ENCODE results near the gene FZR1.

Gene FZR1

DNA sequence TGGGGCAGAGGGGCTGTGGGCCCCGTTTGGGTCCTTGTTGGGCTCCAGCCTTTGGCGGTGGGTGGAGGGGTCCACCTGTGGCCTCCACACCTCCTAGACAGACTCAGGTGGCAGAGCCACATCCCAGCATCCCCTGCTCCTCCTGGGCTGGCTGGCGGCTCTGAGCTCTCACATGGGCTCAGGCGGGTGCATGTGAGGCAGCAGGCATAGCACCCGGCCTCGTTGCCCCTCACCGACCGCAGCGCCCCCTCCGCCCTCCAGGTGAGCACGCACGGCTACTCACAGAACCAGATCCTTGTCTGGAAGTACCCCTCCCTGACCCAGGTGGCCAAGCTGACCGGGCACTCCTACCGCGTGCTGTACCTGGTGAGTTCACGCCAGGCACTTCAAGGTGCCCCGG, 26.9 kb downstream of the FZR1 start:
- DNase-seq: no peak

DNA sequence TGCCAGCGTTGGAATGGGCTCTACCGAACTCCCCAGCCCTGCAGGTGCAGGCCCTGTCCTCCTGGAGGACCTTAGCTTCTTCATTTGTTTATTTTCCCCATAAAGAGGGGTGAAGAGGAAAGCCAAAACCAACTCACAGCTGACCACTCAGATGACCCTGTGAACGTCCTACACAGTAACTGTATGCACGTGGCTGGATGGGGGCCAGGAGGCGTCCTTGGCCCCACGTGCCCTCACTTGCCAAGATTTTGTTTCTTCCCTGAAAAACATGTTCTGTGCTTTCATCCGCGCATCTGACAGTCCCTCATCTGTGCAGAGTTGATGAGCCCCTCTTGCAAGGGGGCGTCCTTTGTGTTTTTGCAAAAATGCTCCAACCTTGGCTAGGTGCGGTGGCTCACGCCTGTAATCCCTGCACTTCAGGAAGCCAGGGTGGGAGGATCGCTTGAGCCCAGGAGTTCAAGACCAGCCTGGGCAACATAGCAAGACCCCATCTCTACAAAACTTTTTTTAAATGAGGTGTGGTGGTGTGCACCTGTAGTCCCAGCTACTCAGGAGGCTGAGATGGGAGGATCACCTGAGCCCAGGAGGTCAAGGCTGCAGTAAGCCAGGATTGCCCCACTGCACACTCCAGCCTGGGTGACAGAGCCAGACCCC, 27.6 kb downstream of the FZR1 start:
- DNase-seq: no peak

- DNase-seq: no peak
Observed at GRCh38 chr19:3534375-3535234, 28.5 kb downstream of the FZR1 start.

- no peak for DNase-seq
Observed at GRCh38 chr19:3535235-3535535, 29.1 kb downstream of the FZR1 start.

DNA sequence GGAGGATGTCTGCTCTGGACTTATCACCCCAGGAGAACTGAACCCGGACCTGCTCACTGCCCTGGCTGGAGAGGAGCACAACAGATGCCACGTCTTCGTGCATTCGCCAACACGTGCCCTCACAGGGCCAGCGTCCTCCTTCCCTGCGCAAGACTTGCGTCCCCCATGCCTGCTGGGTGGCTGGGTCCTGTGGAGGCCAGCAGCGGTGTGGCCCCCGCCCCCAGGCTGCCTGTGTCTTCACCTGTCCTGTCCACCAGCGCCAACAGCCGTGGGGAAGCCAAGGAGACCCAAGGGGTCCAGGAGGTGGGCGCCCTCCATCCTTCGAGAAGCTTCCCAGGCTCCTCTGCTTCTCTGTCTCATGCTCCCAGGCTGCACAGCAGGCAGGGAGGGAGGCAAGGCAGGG, 29.5 kb downstream of the FZR1 start:
- no peak for DNase-seq

- DNase-seq: no peak
Observed at GRCh38 chr19:3535981-3536380, 29.9 kb downstream of the FZR1 start.

DNA sequence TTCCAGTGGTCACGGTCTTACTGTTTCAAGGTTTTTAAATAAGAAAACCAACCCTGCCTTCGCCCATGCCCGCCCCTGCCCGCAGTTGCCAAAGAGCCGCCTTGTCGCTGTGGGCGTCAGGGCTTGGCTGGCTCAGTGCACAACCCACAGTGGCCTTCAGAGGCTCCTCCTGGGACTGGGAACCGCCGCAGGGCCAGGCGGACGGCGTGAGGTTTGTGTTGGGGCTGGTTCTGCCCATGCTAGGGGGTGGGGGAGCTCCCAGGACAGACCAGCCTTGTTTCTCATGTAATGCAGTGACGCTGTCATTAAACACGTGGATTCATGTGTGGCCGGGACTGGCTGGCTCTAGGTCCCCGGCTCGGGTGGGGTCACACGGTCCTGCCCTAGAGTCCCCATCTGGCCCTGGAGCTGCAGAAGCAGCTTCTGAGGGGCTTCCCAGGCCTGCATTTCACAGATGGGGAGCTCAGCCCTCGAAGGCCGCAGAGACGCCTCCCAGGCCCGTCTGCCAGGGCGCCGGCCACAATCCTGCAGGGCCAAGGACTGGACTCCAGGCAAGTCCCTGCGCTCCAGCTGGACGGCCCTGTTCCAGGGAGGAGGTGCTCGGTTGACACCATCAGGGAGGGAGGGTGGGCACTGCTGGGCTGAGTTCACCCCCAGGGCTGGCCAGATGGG, 30.5 kb downstream of the FZR1 start:
- no peak for DNase-seq

DNA sequence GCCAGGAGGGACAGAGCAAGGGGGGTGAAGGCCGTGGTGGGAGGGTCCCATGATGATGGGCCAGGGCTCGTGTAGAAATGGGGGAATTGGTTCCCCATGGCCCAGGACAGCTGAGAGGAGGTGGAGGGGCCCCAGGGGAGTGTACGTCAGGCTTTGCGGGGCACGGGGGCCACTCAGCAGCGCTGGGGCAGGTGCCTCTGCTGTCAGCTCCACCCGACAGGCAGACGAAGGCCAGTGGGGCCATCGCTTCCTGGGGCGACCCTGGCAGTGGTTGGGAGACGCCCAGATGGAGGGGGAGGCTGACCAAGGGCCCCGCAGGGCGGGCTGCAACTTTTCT, 31.0 kb downstream of the FZR1 start:
- DNase-seq: no peak

GRCh38 chr19:3537438-3538240, 31.5 kb downstream of the FZR1 start:
- DNase-seq: no peak

DNA sequence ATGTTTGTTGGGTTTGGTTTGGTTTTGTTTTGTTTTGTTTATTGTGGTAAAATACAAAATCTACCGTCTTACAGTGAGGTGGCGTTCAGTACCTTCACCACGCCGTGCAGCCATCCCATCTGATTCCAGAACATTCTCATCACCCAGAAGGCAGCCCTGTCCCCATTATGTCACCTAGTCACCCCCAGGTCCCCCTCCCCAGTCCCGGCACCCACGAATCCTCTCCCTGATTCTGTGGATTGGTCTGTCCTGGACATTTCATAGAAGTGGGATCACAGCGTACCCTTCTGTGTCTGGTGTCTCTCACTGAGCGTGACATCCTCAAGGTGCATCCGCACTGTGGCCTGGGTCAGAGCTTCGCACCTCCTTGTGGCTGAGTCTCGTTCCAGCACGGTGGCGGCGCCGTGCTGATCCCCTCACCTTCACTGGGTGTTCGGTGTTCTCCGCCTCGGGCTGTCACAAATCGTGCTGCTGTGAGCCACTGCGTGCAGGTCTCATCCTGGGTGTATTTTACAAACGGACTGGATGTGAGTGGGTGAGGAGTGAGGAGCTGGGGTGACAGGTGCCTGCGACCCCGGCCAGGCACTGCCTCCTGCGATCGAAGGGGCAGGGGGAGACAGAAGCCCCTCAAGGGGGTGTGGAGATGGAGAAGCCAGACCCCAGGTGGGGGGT, 32.3 kb downstream of the FZR1 start:
- DNase-seq: no peak

DNA sequence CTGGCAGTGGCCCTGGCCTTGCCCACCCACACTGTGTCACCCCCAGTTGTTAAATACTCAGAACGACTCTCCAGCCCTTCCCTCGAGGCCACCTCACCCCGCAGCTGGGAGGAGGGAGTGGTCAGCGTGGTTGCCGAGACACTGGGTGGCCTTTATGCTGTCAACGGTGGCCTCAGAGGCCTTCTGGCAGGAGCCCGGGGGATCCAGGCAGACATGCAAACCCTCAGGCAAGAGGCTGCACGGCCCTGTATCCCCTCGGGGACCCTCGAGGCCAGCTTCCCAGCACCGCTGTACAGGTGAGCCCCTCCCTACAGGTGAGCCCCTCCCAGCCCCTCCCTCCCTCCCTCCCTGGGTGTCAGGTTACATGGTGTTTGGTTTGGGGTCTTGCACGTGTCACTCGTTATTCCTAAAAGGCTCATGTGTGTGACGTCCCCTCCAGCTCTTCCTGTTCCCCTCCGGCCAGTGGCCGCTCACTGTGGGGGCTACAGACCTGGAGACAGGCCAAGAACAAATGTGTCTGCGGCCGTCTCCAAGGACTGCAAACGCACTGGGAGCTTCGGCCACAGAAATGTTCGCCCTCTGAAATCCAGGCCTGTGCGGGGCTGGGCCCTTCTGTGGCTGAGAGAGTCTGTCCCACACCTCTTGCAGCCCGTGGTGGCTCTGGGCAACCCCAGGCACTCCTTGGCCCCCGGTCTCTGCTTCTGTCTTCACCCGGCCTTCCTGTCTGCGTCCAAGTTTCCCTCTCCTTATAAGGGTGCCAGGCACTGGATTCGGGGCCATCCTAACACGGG, 33.0 kb downstream of the FZR1 start, which contains the start of gene TEKTIP1:
Gene TEKTIP1, plus strand, starts transcription at position 210 of the 791 bp plus-strand sequence. Its CDS starts 4 bp downstream, at position 214.
- DNase-seq: no peak

- DNase-seq: no peak
Observed at GRCh38 chr19:3539756-3540118, 33.6 kb downstream of the FZR1 start.

DNA sequence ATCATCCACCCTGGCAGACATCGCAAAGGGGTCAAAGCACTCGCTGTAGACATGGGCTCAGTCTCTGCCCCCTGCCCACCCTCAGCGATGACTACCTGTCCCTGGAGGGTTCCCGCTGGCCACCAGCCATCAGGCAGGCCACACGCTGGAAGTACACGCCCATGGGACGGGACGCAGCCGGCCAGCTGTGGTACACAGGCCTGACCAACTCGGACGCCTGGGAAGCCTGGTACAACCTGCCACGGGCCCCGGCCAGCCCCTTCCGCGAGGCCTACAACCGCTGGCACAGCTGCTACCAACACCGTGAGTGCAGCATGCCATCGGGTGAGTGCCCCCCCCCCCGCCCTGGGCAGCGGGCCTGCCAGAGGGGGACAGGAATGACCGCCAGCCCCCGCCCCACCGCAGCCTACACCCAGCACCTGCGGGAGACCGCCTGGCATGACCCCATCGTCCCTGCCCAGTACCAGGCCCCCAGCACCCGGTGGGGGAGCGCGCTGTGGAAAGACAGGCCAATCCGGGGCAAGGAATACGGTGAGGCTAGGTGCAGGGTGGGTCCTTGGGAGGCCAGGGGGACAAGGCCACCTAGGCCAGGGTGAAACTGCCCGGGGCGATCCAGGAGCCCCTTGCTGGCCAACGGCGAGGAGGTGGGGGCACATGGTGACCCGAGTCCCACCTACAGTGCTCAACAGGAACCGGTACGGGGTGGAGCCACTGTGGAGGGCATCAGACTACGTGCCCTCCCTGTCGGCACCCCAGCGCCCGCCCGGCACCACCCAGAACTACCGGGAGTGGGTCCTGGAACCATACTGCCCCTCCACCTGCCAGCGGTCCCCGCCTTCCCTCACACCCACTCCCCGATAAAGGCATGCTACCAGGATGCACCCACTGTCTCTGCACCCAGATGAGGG, 37.3 kb downstream of the FZR1 start:
- DNase-seq: no peak

GRCh38 chr19:3544058-3544376, 37.9 kb downstream of the FZR1 start:
- DNase-seq: no peak

DNA sequence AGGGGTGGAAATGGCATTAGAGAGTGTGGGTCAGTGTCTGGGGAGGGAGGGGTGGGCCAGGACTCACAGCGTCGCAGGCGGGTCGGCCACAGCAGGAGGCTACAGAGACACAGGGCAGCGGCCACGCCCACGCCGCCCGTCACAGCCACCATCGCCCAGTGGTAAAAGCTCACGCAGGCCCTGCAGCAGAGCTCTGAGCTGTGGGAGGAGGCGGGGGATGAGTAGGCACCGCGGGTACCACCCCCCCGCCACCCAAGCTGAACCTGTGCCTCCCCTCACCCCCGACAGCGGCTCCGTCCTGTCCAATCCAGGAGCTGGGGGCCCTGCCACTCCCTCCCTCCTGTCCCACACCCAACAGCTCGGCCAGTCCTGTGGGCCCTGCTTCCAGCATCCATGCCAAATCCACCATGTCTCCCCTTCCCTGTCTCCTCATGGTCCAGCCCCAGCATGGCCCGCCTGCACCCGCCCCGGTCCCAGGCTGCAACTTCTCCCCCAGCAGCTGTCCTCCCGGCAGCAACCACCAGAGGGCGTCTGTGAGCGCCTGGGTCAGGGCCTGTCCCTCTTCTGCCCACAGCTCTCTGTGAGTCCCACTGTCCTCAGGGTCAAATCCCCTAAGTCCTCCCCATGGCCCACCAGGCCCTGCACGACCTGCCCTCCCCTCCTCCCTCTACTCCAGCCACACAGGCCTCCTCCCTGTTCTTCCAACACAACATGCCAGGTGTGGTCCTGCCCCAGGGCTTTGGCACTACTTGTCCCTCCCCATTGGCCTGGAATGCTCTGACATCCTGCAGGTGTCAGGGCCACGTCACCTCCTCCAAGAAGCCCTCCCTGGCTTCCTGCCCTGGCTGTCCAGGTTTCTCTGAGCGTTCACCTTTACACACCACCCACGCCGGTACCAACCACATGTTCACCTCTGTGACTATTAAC, 38.9 kb downstream of the FZR1 start:
- no peak for DNase-seq

GRCh38 chr19:3545669-3546034, 39.5 kb downstream of the FZR1 start:
- no peak for DNase-seq

DNA sequence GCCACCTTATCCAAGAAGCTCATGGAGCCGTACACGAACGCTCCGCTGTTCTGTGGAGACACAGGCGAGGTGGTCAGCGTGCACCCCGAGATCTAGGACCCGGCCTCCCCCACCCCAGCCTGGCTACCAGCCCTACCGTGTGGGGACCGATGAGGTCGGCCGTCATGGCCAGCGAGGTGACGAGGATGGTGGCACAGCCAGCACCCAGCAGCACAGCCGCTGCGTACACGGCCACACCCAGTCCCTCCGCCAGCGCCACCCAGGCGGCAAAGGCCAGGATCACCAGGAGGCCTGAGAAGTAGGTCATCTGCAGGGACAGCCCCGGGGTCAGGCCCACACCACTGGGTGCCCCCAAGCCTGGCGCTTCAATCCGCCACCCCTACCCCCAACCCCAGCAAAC, 40.0 kb downstream of the FZR1 start:
- DNase-seq: no peak

GRCh38 chr19:3547301-3547731, 41.2 kb downstream of the FZR1 start:
- DNase-seq: no peak

DNA sequence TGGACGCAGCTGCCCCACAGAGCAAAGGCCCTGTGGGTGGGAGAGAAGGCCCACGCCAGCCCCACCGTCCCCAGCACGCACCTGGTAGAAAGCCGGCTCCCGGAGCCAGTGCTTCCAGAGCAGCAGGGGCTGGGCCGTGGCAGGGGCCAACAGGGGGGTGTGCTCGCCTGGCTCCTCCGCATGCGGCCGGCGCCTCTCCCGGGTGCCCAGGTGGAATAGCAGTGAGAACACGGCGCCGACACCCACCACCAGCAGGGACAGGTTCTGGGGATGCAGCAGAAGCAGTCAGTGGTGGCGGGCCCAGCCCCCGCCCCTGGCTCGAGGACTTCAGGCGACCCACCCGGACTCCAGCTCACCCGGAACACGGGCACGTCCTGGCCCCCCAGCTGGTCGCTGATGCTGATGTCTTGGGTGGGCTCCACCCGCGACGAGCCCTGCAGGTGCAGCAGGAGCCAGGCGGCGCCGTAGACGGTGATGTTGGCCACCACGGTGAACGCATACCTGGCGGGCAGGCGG, 41.7 kb downstream of the FZR1 start:
- DNase-seq: no peak

DNA sequence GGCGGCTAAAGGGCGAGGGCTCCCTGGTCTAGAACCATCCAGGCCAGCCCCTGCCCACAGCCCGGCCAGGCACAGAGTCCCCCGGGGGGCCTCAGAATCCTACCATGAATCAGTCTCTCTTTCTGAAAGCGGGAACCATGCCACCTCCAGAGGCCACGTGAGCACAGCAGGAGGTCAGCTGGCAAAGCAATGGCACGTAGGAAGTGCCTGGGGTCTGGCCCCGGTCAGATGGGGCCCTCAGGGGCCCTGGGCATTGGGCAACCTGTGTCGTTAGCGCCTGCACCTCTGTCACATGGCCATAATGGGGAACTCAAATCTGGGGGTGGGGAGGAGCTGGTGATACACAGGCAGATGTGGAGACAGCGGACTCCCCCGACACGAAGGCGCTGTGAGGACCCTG, 42.5 kb downstream of the FZR1 start:
- DNase-seq: no peak
